A673 (cell line): Measurements from ENCODE around the gene STX4.

Experiments
- CTCF ChIP-seq: fragments of 300-800, 200-600 bp; sonication (generic); conservative IDR thresholded peaks from 2 replicates; pipeline ENCODE4 v1.5.1; 2017; ENCODE audit warnings: low read depth, mild to moderate bottlenecking, antibody characterized with exemption, low read length, moderate library complexity, mixed read lengths
- EZH2 ChIP-seq: fragments of 200-600 bp; sonication (generic); IDR thresholded peaks from 2 replicates; pipeline ENCODE4 v1.6.1; 2017; ENCODE audit warnings: borderline replicate concordance, low read depth, mild to moderate bottlenecking, mixed read lengths, antibody characterized with exemption, low read length; ENCODE audit not compliant: poor library complexity, severe bottlenecking

DNA sequence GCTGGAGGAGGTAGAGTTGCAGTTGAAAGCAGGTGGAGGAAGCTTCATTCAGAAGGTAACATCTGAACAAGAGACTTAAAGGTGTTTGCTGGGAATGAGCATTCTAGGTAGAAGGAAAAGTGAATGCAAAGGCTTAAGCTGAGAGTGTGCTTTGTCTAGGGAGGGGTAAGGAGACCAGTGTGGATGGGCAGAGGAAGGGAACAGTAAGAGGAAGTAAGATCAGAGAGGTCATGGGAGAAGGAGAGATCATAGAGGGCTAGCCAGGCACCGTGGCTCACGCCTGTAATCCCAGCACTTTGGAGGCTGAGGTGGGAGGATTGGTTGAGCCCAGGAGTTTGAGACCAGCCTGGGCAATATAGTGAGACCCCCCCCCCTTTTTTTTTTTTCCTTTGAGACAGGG is 3.3 kb downstream of the STX4 start:
- TF ChIP-seq CTCF (no peak), EZH2 (no peak)
